Right cardiac atrium (tissue), 5 donors: ENCODE data around the gene ERC2. TPM values are rescaled to one million over a fixed set of nuclear protein-coding genes. Genes with fewer than 3 reads are reported as not detected.

Experiments
- ATAC-seq, 2 donors: fragments of 200-7000 bp; cut with Tn5 transposase; one replicate each; pipeline versions ENCODE4 v1.8.0 to v1.9.1; 2020; ENCODE audit warnings: moderate library complexity in 2 of 2, mild to moderate bottlenecking in 1 of 2
- DNase-seq, 3 donors: peaks; one replicate each; pipeline ENCODE4 v3.0.0-alpha.2; 2020
- H3K27ac ChIP-seq: one replicate; pipeline ENCODE4 v1.5.1; 2013; ENCODE audit warnings: mild to moderate bottlenecking, low read length, control low read depth, moderate library complexity
- H3K27me3 ChIP-seq: one replicate; pipeline ENCODE4 v1.6.1; 2013; ENCODE audit not compliant: control insufficient read depth, insufficient read depth
- H3K4me1 ChIP-seq: one replicate; pipeline ENCODE4 v1.6.1; 2013; ENCODE audit warnings: low read length; ENCODE audit not compliant: control insufficient read depth, insufficient read depth
- H3K4me3 ChIP-seq: one replicate; pipeline ENCODE4 v1.5.1; 2013; ENCODE audit warnings: low read length, control low read depth
- H3K9me3 ChIP-seq: one replicate; pipeline ENCODE4 v1.6.1; 2013; ENCODE audit warnings: low read length; ENCODE audit not compliant: control insufficient read depth
- WGBS: extraction: QIAGEN DNeasy Blood & Tissue Kit; methylation state at CpG from one replicate; pipeline ENCODE4 v1.1.7; 2013; 5-methylcytosine and 5-hydroxymethylcytosine counted together
- intact Hi-C, 4 donors: fragments of 100-400 bp; cut with DNase I; formaldehyde crosslinking; loops; one replicate each; pipeline versions ENCODE4 v1.11.0 to v1.14.0; 2022 to 2023
- polyA plus RNA-seq: library from polyadenylated mRNA; stranded (reverse); fragments of 200-250 nt; gene quantifications from one replicate; pipeline ENCODE4 v1.2.3, GENCODE V29; 2013
- total RNA-seq, 4 donors: library from RNA; stranded (reverse); fragmentation: NEBNext Ultra II Directional; extraction: Animal tissue kit (Norgen Biotek cat#: 25700); gene quantifications; one replicate each; pipeline ENCODE4 v1.2.1, GENCODE V29; 2021
- donor health status: healthy with polysubstance abuse.
- donor health status: DM: no; HTN: yes; CAD: no.
- donor health status: DM: no; HTN: no; CAD: no.
- donor health status: DM: no; HTN: yes; CAD: no; lungs with severe emphysema.
- donor health status: DM: yes; HTN: yes; CAD: no.

The ERC2 gene
- total and polyA plus RNA-seq, 5 donors: 1.5 to 9.2 (median 3.8) TPM

DNA sequence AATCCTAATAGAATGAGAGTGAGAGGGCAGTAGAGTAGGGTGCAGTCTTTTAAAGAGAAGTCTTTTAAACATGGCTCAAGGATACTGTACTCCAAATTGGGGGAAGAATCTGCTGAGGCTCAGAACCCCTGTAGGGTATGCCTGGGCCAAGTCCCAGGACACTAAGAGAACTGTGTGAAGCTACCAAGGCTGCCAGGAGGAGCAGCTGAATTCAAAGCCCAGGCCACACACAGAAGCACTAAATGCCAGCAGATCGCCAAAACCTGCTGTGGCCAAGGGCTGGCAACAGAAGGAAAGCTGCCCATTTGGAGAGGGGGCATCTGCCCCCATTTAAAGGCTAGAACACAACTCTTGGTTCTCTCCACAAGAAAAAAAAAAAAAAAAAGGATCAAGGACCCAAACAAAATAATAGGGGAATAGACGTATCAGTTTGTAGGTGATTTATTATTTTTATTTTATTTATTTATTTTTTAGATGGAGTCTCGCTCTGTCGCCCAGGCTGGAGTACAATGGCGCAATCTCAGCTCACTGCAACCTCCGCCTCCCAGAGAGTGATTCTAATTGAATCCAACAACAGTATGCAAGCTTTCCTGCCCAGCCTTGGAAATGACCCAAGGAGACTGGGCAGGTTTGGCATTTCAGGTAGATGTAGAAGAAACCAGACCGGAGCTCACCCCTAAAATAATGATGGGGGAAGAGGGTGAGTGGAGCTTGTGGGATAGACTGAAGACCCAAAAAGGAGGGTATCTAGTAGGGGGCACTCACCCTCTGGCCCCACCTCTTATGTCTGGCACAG, 702.2 kb downstream of the ERC2 start:
- intact Hi-C loops: no loop called here
- H3K4me3 ChIP-seq: no peak overlapping the region
- H3K4me1 ChIP-seq: no peaks in the 10 kb centered on the region
- H3K27me3 ChIP-seq: no peaks in the 10 kb centered on the region
- H3K9me3 ChIP-seq: no peaks in the 10 kb centered on the region
- H3K27ac ChIP-seq: no peak overlapping the region
- DNase-seq (no peak), ATAC-seq (no peak)
- 93% methylated on average over 7 of the region's 7 CpGs for WGBS

DNA sequence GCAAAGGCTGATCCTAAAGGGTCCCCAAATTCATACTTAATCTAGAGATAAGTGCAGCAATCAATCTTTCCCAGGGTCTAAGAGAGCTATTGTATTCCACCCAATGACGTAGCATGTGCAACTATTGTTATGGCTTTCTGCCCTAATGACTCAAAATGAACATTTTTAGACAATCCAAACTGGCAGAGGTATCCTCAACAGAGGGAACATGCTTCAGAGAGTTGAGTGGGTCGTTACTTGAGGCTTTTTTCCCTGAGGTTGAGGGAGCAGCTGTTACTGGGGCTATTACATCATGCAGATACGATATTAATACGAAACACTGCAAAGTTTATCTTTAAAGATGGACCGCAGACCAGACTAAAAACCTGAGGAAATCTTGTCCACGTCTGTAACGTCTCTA, 702.9 kb downstream of the ERC2 start:
- intact Hi-C loops: no loop called here
- Histone ChIP-seq H3K4me3 (no peak overlapping the region), H3K4me1 (no peaks in the 10 kb centered on the region), H3K9me3 (no peaks in the 10 kb centered on the region), H3K27ac (no peak overlapping the region), H3K27me3 (no peaks in the 10 kb centered on the region)
- DNase-seq: no peak
- 62% methylated on average over 7 of the region's 7 CpGs for WGBS
- no peak for ATAC-seq

DNA sequence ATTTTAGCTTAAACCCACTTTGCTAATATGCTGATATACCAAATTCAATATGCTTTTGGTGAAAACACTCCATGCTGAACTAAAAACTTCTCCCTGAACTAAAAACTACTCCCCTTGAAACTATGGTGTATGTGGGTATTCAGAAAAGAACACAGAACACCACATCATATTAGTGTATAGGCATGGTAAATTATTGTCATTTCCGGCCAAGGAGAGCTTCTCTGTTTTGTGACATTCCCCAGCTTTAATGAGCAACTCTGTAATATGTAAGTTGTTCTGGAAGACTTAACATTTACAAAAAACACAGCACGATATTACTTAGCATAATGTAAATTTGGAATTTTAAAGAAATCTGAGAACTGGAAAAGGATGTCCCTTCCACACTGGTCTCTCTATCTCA, 711.3 kb downstream of the ERC2 start:
- intact Hi-C loops: no loop called here

GRCh38 chr3:55755516-55756205, 712.6 kb downstream of the ERC2 start:
- H3K4me1 ChIP-seq: no peaks in the 10 kb centered on the region
- no peak overlapping the region for H3K4me3 ChIP-seq
- DNase-seq (no peak), ATAC-seq (no peak)
- intact Hi-C loops: no loop called here
- no peak overlapping the region for H3K27ac ChIP-seq
- H3K9me3 ChIP-seq: no peaks in the 10 kb centered on the region
- WGBS: 65% methylated on average over 9 of the region's 9 CpGs
- no peaks in the 10 kb centered on the region for H3K27me3 ChIP-seq

More for the DNA sequence above, 711.3 kb downstream of the ERC2 start:
- H3K9me3 ChIP-seq: no peaks in the 10 kb centered on the region
- ATAC-seq: no peak
- H3K4me1 ChIP-seq: no peaks in the 10 kb centered on the region
- H3K4me3 ChIP-seq: no peak overlapping the region
- no peak for DNase-seq
- H3K27me3 ChIP-seq: no peaks in the 10 kb centered on the region
- no peak overlapping the region for H3K27ac ChIP-seq
- WGBS: 81% methylated on average over 2 of the region's 2 CpGs

DNA sequence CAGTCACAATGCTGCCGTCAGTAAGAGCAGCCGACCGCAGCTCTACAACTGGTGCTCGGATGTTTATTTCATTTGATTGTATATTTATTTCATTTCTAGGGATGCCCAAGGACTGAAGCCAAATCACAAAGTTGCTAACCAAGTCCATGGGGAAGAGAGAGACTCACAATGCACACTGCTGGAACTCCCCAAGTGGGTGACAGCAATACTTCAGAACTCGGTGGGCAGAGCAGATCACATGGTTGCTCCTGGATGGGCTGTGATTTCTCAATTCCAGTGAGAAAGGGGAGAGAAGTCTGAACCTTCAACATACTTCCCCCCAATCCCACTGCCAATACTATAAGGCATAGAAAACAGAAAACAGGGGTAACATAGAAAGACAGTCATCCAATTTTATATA, 715.4 kb downstream of the ERC2 start:
- ATAC-seq (no peak), DNase-seq (no peak)
- 91% methylated on average over 5 of the region's 5 CpGs for WGBS
- Histone ChIP-seq H3K9me3 (no peaks in the 10 kb centered on the region), H3K27ac (no peak overlapping the region), H3K4me1 (no peaks in the 10 kb centered on the region), H3K4me3 (no peak overlapping the region), H3K27me3 (no peaks in the 10 kb centered on the region)
- intact Hi-C loops: no loop called here

DNA sequence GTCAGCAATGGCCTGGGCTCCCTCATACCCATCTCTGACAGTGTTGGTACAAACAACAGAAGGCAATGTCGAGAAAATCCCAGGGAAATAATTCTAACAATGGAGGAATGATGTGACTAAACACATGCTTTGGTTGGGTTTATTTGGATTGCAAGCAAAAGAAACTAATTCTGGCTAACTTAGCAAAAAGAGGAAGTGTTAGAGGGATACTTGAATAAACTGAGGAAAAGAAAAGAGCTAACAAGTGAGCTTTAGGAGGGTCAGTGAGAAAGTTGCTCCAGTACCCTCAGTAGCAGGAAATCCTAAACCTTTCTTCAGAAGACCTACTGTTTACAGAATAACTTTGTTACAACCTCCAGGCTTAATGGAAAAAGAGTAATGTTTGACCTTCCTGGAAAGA, 716.5 kb downstream of the ERC2 start:
- intact Hi-C loops: no loop called here
- Histone ChIP-seq H3K4me1 (no peaks in the 10 kb centered on the region), H3K27ac (no peak overlapping the region), H3K4me3 (no peak overlapping the region), H3K27me3 (no peaks in the 10 kb centered on the region), H3K9me3 (no peaks in the 10 kb centered on the region)
- 73% methylated on average over 1 of the region's 1 CpG for WGBS
- ATAC-seq (no peak), DNase-seq (no peak)

- H3K4me3 ChIP-seq: no peak overlapping the region
- WGBS: 82% methylated on average over 6 of the region's 6 CpGs
- ATAC-seq: no peak
- no peak for DNase-seq
- H3K27ac ChIP-seq: no peak overlapping the region
- intact Hi-C loops: no loop called here
- no peaks in the 10 kb centered on the region for H3K4me1 ChIP-seq
- H3K27me3 ChIP-seq: no peaks in the 10 kb centered on the region
- no peaks in the 10 kb centered on the region for H3K9me3 ChIP-seq
Observed at GRCh38 chr3:55750525-55750924, 717.7 kb downstream of the ERC2 start.

DNA sequence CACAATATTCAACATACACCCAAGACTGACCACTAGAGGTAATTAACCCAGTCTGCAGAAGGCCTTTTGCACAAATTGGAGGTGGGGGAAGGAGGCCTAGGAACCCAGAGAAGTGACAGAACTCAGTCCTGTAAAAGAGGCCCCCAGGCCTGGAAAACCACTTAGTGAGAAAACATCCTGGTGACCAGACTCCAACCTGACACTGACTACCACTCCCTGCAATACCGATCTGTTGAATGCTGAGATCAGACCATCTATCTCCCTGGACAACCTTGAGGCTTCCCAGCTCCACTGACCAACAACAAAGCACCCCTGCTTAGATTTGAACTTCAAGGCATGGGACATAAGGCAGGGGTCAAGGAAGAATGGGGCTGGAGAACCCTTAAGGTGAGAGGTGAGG, 719.2 kb downstream of the ERC2 start:
- intact Hi-C loops: no loop called here
- no peak for DNase-seq
- Histone ChIP-seq H3K27ac (no peak overlapping the region), H3K27me3 (no peaks in the 10 kb centered on the region), H3K9me3 (no peaks in the 10 kb centered on the region), H3K4me3 (no peak overlapping the region), H3K4me1 (no peaks in the 10 kb centered on the region)
- no peak for ATAC-seq
- WGBS: 89% methylated on average over 1 of the region's 1 CpG

- no peaks in the 10 kb centered on the region for H3K27me3 ChIP-seq
- no peaks in the 10 kb centered on the region for H3K9me3 ChIP-seq
- no peaks in the 10 kb centered on the region for H3K4me1 ChIP-seq
- no peak overlapping the region for H3K4me3 ChIP-seq
- ATAC-seq: no peak
- DNase-seq: no peak
- intact Hi-C loops: no loop called here
- H3K27ac ChIP-seq: no peak overlapping the region
Observed at GRCh38 chr3:55746808-55747413, 721.4 kb downstream of the ERC2 start.

- DNase-seq: no peak
- H3K27ac ChIP-seq: no peak overlapping the region
- WGBS: 88% methylated on average over 2 of the region's 2 CpGs
- no peaks in the 10 kb centered on the region for H3K27me3 ChIP-seq
- H3K4me1 ChIP-seq: no peaks in the 10 kb centered on the region
- ATAC-seq: no peak
- no peak overlapping the region for H3K4me3 ChIP-seq
- no peaks in the 10 kb centered on the region for H3K9me3 ChIP-seq
- intact Hi-C loops: no loop called here
Observed at GRCh38 chr3:55742832-55743136, 725.5 kb downstream of the ERC2 start.

DNA sequence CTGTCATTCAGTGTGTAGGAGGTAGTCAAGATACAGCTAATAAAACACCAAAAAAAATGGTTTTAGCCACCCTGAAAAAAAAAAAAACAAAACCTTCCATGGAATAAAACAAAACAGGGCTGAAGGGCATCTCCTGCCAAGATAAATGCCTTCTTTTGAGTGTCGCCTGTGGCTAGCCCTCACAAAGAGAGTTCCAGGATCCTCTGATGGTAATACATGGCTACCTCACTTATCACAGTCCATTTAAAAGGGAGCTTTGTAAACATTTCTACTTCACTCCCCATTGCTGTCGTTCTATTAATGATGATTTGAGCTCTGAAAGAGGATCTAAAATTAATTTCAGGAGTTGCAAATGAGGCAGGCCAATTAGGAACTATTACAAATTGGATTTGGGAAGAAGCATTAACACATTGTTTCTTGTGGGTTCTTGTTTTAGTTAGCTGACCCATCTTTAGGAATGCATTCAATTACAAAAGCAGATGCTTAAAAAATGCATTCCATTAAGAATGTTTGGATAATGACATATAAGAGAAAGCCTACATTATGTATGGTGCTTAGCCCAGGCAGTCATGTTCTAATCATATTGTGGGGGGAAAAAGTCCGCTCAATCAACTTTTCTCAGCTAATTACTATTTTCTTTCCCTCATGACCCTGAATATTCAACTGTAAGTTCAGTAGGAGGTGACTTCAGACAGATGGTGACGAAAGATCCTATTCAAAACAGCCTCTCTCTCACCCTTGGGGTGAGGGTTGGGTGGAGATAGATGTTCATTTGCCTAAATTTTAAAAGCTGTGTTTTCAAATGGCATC, 726.0 kb downstream of the ERC2 start:
- H3K27ac ChIP-seq: no peak overlapping the region
- no peaks in the 10 kb centered on the region for H3K4me1 ChIP-seq
- no peaks in the 10 kb centered on the region for H3K9me3 ChIP-seq
- WGBS: 76% methylated on average over 4 of the region's 4 CpGs
- ATAC-seq (no peak), DNase-seq (no peak)
- H3K27me3 ChIP-seq: no peaks in the 10 kb centered on the region
- intact Hi-C loops: no loop called here
- H3K4me3 ChIP-seq: no peak overlapping the region
